ENCODE measurements around the gene EEF2K.

DNA sequence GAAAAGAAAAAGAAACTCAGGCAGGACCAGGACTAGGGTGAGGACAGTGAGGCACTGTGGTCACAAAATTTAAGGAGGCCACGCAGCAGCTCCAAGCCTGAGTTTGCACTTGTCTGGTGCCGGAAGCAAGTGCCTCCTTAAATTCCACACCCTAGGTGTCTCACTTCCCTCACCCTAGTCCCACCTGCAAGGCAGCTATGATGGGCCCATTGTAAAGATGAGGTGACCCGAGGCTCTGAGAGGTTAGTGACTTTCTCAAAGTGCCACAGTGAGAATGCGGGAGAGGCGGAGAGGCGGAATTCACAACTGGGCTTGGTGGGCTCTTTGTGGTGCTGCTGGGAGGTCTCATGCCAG, 21.5 kb upstream of the EEF2K start:
- TF ChIP-seq, protein P1, sequence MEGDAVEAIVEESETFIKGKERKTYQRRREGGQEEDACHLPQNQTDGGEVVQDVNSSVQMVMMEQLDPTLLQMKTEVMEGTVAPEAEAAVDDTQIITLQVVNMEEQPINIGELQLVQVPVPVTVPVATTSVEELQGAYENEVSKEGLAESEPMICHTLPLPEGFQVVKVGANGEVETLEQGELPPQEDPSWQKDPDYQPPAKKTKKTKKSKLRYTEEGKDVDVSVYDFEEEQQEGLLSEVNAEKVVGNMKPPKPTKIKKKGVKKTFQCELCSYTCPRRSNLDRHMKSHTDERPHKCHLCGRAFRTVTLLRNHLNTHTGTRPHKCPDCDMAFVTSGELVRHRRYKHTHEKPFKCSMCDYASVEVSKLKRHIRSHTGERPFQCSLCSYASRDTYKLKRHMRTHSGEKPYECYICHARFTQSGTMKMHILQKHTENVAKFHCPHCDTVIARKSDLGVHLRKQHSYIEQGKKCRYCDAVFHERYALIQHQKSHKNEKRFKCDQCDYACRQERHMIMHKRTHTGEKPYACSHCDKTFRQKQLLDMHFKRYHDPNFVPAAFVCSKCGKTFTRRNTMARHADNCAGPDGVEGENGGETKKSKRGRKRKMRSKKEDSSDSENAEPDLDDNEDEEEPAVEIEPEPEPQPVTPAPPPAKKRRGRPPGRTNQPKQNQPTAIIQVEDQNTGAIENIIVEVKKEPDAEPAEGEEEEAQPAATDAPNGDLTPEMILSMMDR (IDR thresholded peaks at IDR 0.05; ENCODE audit: low read depth, low read length) = no peak
- TF ChIP-seq MYC (IDR thresholded peaks at IDR 0.05; ENCODE audit: low read depth, low read length) (no peak), POLR2A (IDR thresholded peaks at IDR 0.05; ENCODE audit: extremely low read depth, insufficient read length) (no peak)

All from NB4 (cell line).